HEK293T (cell line): ENCODE data around the gene BAHD1.

Experiments used
- CTCF ChIA-PET: fragments of 350-600 bp; formaldehyde crosslinking; extraction: SDS; loops from one replicate; lab custom pipeline; 2021; ENCODE audit warnings: antibody characterized with exemption, inconsistent platforms; lab: Yijun Ruan, JAX
- POLR2A ChIA-PET: fragments of 350-600 bp; formaldehyde crosslinking; extraction: SDS; loops from one replicate; lab custom pipeline; 2020; ENCODE audit warnings: antibody characterized with exemption, inconsistent platforms; lab: Yijun Ruan, JAX
- DNase-seq: peaks from one replicate; pipeline ENCODE4 v3.0.0; 2012; ENCODE audit warnings: mixed read lengths; ENCODE audit errors: extremely low spot score
- ARNT ChIP-seq: fragments of 450-650 bp; IDR thresholded peaks from 2 replicates; pipeline ENCODE4 v1.6.1; 2017; ENCODE audit warnings: mild to moderate bottlenecking
- BHLHE40 ChIP-seq: fragments of 450-650 bp; IDR thresholded peaks from 2 replicates; pipeline ENCODE4 v1.6.1; 2016; ENCODE audit warnings: mild to moderate bottlenecking, moderate library complexity, borderline replicate concordance
- CTBP1 ChIP-seq: fragments of 450-650 bp; IDR thresholded peaks from 2 replicates; pipeline ENCODE4 v1.6.1; 2016; ENCODE audit warnings: borderline replicate concordance
- ELF4 ChIP-seq: fragments of 450-650 bp; IDR thresholded peaks from 2 replicates; pipeline ENCODE4 v1.6.1; 2017; ENCODE audit warnings: antibody characterized with exemption
- FOXA1 ChIP-seq: fragments of 450-650 bp; IDR thresholded peaks from 2 replicates; pipeline ENCODE4 v1.6.1; 2016; ENCODE audit warnings: mild to moderate bottlenecking
- FOXK2 ChIP-seq: fragments of 450-650 bp; IDR thresholded peaks from 2 replicates; pipeline ENCODE4 v1.6.1; 2016; ENCODE audit warnings: mild to moderate bottlenecking
- FOXM1 ChIP-seq: fragments of 450-650 bp; IDR thresholded peaks from 2 replicates; pipeline ENCODE4 v1.6.1; 2017; ENCODE audit warnings: mild to moderate bottlenecking, borderline replicate concordance
- HDGF ChIP-seq: fragments of 450-650 bp; IDR thresholded peaks from 2 replicates; pipeline ENCODE4 v1.6.1; 2017; ENCODE audit warnings: antibody characterized with exemption, borderline replicate concordance
- L3MBTL2 ChIP-seq: fragments of 450-650 bp; conservative IDR thresholded peaks from 2 replicates; pipeline ENCODE4 v1.6.1; 2016; ENCODE audit warnings: mild to moderate bottlenecking
- LEF1 ChIP-seq: fragments of 450-650 bp; IDR thresholded peaks from 2 replicates; pipeline ENCODE4 v1.6.1; 2017; ENCODE audit warnings: mild to moderate bottlenecking, borderline replicate concordance
- NFRKB ChIP-seq: fragments of 450-650 bp; IDR thresholded peaks from 2 replicates; pipeline ENCODE4 v1.6.1; 2016; ENCODE audit warnings: mild to moderate bottlenecking, moderate library complexity
- SP1 ChIP-seq: fragments of 450-650 bp; IDR thresholded peaks from 2 replicates; pipeline ENCODE4 v1.6.1; 2017
- SUZ12 ChIP-seq: fragments of 450-650 bp; IDR thresholded peaks from 2 replicates; pipeline ENCODE4 v1.6.1; 2016; ENCODE audit warnings: mild to moderate bottlenecking
- TARDBP ChIP-seq: fragments of 450-650 bp; IDR thresholded peaks from 2 replicates; pipeline ENCODE4 v1.6.1; 2016
- ZNF384 ChIP-seq: fragments of 450-650 bp; IDR thresholded peaks from 2 replicates; pipeline ENCODE4 v1.6.1; 2016
- TF ChIP-seq, protein P1 (sequence below): fragments of 450-650 bp; IDR thresholded peaks from 2 replicates; pipeline ENCODE4 v1.6.1; 2016

Gene BAHD1

DNA sequence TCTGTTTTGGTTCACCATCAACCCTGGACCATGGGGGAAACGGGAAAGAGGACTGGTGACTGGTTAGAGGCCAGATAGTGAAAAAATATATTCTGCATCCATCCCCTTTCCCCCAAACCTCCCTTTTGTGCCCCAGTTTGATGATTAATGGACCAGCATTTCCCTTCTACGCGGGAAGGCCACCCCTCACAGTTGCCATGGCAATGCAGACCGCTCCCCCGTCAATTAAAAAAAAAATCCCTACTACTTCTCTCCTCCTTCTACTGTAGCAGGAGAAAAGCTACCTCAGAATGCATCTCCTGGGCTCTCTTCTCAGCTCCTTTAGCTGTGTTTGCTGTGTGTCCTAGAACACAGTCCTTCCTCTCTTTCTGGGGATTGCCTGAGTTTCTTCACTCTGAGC is 4.0 kb downstream of the BAHD1 start:
- CTCF ChIA-PET, result no interaction called here
- POLR2A ChIA-PET, result no interaction called here
- no peak for TF ChIP-seq TARDBP
- TF ChIP-seq CTBP1, result no peak
- no peak for TF ChIP-seq L3MBTL2
- no peak for TF ChIP-seq FOXK2
- no peak for TF ChIP-seq ZNF384
- no peak for TF ChIP-seq ARNT
- no peak for TF ChIP-seq ELF4
- TF ChIP-seq BHLHE40, result no peak
- TF ChIP-seq SP1, result no peak
- no peak for DNase-seq

DNA sequence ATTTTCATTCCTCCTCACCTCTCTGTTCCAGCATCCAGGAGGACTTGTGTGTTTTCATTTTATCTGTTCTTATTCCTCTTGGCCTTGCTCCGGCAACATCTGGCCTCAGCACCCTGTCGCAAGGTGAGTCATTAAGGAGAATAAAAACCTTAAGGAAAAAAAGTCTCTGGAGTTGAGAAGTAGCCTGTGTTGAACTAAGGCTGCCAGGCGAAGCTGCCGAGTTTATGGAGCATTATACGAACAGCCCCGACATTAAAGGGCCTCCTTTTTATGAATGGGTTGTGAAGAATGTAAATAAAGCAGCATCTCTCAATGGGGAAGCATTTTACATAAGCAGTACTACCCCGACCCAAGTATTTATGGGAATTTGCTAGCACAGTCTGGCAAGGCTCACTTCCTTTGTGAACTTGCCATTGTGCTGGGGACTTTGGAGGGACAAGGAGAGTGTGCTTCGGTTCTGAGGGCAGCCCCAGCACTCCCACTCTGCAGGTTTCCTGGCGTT is 4.7 kb downstream of the BAHD1 start:
- ChIA-PET POLR2A (interaction anchor here (1.1 to 1.3 kb wide), 2 partner anchors 18 to 105 kb away, joined by 3 read pairs; partner anchors contain the start of gene CCDC9B), CTCF (no interaction called here)
- no peak for DNase-seq
- no peak for TF ChIP-seq FOXK2
- no peak for TF ChIP-seq SP1
- no peak for TF ChIP-seq ELF4
- TF ChIP-seq L3MBTL2, result no peak
- TF ChIP-seq LEF1, result no peak
- no peak for TF ChIP-seq ARNT
- no peak for TF ChIP-seq FOXM1
- TF ChIP-seq HDGF, result no peak
- no peak for TF ChIP-seq FOXA1
- TF ChIP-seq TARDBP, result no peak
- TF ChIP-seq CTBP1, result no peak
- no peak for TF ChIP-seq BHLHE40
- TF ChIP-seq NFRKB, result no peak
- TF ChIP-seq SUZ12, result no peak
- no peak for TF ChIP-seq ZNF384
- TF ChIP-seq, protein P1, sequence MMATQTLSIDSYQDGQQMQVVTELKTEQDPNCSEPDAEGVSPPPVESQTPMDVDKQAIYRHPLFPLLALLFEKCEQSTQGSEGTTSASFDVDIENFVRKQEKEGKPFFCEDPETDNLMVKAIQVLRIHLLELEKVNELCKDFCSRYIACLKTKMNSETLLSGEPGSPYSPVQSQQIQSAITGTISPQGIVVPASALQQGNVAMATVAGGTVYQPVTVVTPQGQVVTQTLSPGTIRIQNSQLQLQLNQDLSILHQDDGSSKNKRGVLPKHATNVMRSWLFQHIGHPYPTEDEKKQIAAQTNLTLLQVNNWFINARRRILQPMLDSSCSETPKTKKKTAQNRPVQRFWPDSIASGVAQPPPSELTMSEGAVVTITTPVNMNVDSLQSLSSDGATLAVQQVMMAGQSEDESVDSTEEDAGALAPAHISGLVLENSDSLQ, result no peak

DNA sequence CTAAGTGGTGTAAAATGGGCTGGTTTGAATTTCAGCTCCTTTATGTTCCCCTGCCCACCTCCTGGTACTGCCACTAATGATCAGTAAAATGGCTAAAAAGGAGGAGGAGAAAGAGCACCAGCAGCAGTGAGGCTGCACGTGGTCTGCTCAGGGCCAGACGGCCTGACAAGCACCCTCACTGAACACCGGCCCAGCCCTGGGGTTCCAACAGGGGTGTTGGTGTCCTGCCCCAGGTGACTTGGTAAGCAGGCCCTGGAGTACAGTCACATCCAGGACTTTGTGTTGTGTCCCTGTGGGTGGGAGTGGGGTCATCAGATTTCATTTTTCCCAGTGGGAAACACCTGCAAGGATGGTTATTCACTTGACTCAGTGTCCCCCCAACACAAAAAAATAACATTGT is 5.4 kb downstream of the BAHD1 start:
- ChIA-PET CTCF (no interaction called here), POLR2A (interaction anchor here (1.1 to 1.3 kb wide), 2 partner anchors 17 to 105 kb away, joined by 3 read pairs; partner anchors contain the start of gene CCDC9B)

DNA sequence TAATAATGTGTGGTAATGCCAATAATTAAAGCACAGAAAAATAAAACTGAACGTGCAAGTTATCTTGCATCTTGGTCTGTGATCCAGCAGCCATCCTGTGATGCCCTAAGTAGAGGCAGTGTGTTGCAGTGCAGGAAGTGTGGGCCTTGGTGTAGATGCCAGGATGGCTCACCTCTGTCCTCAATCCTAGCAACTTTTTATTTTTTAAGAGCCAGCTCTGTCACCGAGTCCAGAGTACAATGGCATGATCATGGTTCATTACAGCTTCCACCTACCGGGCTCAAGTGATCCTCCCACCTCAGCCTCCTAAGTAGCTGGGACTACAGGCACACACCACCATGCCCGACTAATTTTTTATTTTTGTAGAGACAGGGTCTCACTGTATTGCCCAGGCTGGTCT is 7.6 kb downstream of the BAHD1 start:
- DNase-seq, result no peak
- ChIA-PET POLR2A (no interaction called here), CTCF (no interaction called here)
- TF ChIP-seq FOXK2, result no peak
- no peak for TF ChIP-seq ARNT
- TF ChIP-seq SP1, result no peak
- TF ChIP-seq, protein P1, result no peak
- TF ChIP-seq FOXM1, result no peak
- TF ChIP-seq TARDBP, result no peak
- no peak for TF ChIP-seq L3MBTL2
- TF ChIP-seq BHLHE40, result no peak

More for the DNA sequence above, 5.4 kb downstream of the BAHD1 start:
- DNase-seq, result no peak
- TF ChIP-seq BHLHE40 (no peak), FOXA1 (no peak)

DNA sequence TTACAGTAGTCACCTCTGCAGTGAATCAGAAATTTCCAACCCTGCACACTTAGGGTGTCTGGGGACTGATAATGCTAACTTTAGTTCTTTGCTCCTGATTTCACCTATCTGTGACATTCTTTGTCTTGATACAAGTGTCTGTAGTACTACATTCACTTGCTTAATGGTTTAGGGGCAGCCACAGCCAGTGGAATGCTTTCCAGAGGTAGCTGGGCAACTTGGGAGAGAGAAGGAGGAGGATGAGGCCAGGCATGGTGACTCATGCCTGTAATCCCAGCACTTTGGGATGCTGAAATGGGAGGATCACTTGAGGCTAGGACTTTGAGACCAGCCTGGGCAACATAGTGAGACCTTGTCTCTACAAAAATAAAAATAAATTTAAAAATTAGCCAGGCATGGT is 8.5 kb downstream of the BAHD1 start:
- CTCF ChIA-PET, result no interaction called here
- no peak for TF ChIP-seq LEF1
- TF ChIP-seq FOXA1, result no peak
- TF ChIP-seq HDGF, result no peak
- TF ChIP-seq TARDBP, result no peak
- no peak for TF ChIP-seq SP1
- TF ChIP-seq SUZ12, result no peak
- TF ChIP-seq BHLHE40, result no peak
- no peak for TF ChIP-seq ARNT
- no peak for TF ChIP-seq ELF4
- no peak for DNase-seq
- POLR2A ChIA-PET, result interaction anchor here (0.7 kb wide), 1 partner anchor 9 kb away, joined by 3 read pairs; the partner anchor contains the start of gene BAHD1

DNA sequence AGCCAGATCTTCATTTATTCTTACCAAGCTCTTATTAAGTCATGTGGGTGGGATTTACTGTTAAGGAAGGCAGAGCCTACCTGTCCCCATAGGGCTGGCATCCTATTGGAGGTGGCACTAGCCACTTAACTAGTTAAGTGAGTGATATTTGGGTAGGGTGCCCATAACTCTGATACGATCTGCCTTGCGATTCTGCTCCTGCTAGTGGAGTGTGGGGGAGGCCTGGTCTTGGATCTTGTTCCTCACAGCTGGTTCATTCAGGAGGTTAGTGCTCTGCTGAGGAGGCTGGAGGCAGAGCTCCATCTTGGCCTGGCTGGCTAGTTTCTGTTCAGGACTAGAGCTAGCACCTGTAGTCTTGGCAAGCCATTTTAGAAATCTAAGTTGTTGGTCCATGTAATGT is 9.3 kb downstream of the BAHD1 start:
- no peak for TF ChIP-seq NFRKB
- no peak for TF ChIP-seq ZNF384
- no peak for TF ChIP-seq SP1
- TF ChIP-seq ARNT, result no peak
- no peak for TF ChIP-seq CTBP1
- ChIA-PET POLR2A (no interaction called here), CTCF (interaction anchor here (1.0 kb wide), 1 partner anchor 27 kb away, joined by 3 read pairs; no protein-coding TSS in a partner anchor)
- no peak for DNase-seq

DNA sequence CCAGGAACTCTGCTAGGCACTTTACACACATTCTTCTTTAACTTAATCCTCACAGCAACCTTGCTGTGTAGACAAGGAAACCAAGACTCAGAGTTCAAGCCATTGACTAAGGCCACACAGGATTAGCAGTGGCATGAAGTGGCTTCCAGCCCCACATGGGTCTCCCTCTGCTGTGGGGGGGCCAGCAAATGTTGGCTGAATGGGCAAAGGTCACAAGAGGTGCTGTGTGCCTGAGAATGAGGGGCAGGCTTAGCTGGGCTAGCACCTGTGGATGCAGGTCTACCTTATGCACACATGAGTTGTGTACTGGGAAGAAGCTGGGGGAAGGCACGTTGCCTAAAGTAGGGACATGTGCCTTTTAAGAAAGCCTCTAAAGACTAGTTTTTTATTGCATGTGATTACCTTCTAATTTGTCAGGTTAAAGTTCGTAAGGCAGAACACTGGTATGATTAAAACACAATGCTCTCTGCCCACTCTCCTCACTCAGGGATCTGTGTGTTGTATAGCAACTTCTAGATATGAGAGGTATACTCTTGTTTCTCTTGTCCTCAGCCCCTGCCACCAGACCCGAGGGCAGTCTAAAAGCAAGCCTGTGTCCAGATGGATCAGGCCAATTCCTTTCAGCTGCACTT is 10.9 kb downstream of the BAHD1 start:
- CTCF ChIA-PET, result interaction anchor here (0.9 kb wide), 1 partner anchor 107 kb away, joined by 3 read pairs; no protein-coding TSS in a partner anchor

More for the DNA sequence above, 10.9 kb downstream of the BAHD1 start:
- no peak for TF ChIP-seq SUZ12
- no peak for TF ChIP-seq ELF4
- no peak for TF ChIP-seq ZNF384
- no peak for TF ChIP-seq TARDBP
- no peak for TF ChIP-seq FOXM1
- TF ChIP-seq FOXK2, result no peak
- no peak for TF ChIP-seq HDGF
- TF ChIP-seq L3MBTL2, result no peak
- TF ChIP-seq ARNT, result no peak
- TF ChIP-seq, protein P1, result no peak
- TF ChIP-seq BHLHE40, result no peak
- no peak for TF ChIP-seq SP1
- no peak for TF ChIP-seq LEF1
- no peak for TF ChIP-seq CTBP1
- no peak for TF ChIP-seq NFRKB
- TF ChIP-seq FOXA1, result no peak
- POLR2A ChIA-PET, result interaction anchor here (0.9 to 1.2 kb wide), 2 partner anchors 9 to 54 kb away, joined by 3 read pairs; no protein-coding TSS in a partner anchor
- DNase-seq, result no peak
